HL-60/S4 treated with retinoic acid at 250 ng/mL for 4 days and 3 days (cell line): ENCODE measurements around the gene IDS.
"Not testable (repeated sequence)": the region's sequence is repeated elsewhere in the genome, so short reads cannot be mapped to it uniquely, and the experiment has no call there.

ENCODE experiments used
- in situ Hi-C: fragments of 300-500 bp; cut with MboI; formaldehyde crosslinking; loops from 2 replicates; pipeline ENCODE4 v1.7.0; 2022; ENCODE audit warnings: low sequenced_read_pairs

The IDS gene

GRCh38 chrX:149504915-149505651 lies at the start of gene IDS:
TSS of gene IDS (minus strand) at chrX:149505306. CDS start at chrX:149505137, 169 bp downstream.
- in situ Hi-C loops: no loop called here

GRCh38 chrX:149551939-149552248 lies 46.8 kb upstream of the IDS start:
- in situ Hi-C loops: not testable (repeated sequence)

- in situ Hi-C loops: not testable (repeated sequence)
Observed at GRCh38 chrX:149551245-149551938, 46.3 kb upstream of the IDS start.

- in situ Hi-C loops: not testable (repeated sequence)
Observed at GRCh38 chrX:149550454-149550853, 45.3 kb upstream of the IDS start.

GRCh38 chrX:149549701-149550100 lies 44.6 kb upstream of the IDS start, which contains the start of gene HSFX3:
TSS of gene HSFX3 (minus strand) at chrX:149549924. CDS start at chrX:149549852, 72 bp downstream.
- in situ Hi-C loops: not testable (repeated sequence)

- in situ Hi-C loops: not testable (repeated sequence)
Observed at GRCh38 chrX:149547782-149548181, 42.7 kb upstream of the IDS start.

- in situ Hi-C loops: not testable (repeated sequence)
Observed at GRCh38 chrX:149546962-149547361, 41.9 kb upstream of the IDS start.

GRCh38 chrX:149545545-149546543 lies 40.7 kb upstream of the IDS start:
- in situ Hi-C loops: not testable (repeated sequence)

GRCh38 chrX:149541521-149542047 lies 36.5 kb upstream of the IDS start:
- in situ Hi-C loops: no loop called here

GRCh38 chrX:149540621-149541520 lies 35.8 kb upstream of the IDS start, which contains the start of gene EOLA1:
TSS of gene EOLA1 (plus strand) at chrX:149541012. CDS start at chrX:149545631, 4,619 bp downstream.
- in situ Hi-C loops: no loop called here

GRCh38 chrX:149540131-149540620 lies 35.1 kb upstream of the IDS start:
- in situ Hi-C loops: no loop called here

GRCh38 chrX:149539283-149540130 lies 34.4 kb upstream of the IDS start:
- in situ Hi-C loops: no loop called here

GRCh38 chrX:149537474-149537873 lies 32.4 kb upstream of the IDS start:
- in situ Hi-C loops: not testable (repeated sequence)

- in situ Hi-C loops: not testable (repeated sequence)
Observed at GRCh38 chrX:149534926-149535602, 30.0 kb upstream of the IDS start.

GRCh38 chrX:149533999-149534398 lies 28.9 kb upstream of the IDS start:
- in situ Hi-C loops: not testable (repeated sequence)

GRCh38 chrX:149532868-149533267 lies 27.8 kb upstream of the IDS start:
- in situ Hi-C loops: not testable (repeated sequence)

GRCh38 chrX:149531599-149531998 lies 26.5 kb upstream of the IDS start:
- in situ Hi-C loops: no loop called here

- in situ Hi-C loops: no loop called here
Observed at GRCh38 chrX:149528381-149528780, 23.3 kb upstream of the IDS start.
